Suppressor macrophage (primary cell): ENCODE data around the gene IQGAP3.

ENCODE experiments used
- DNase-seq, 4 experiments: peaks; one replicate each; pipeline ENCODE4 v3.0.0-alpha.2; 2020 to 2022

Gene IQGAP3

GRCh38 chr1:156540955-156541354, 31.4 kb downstream of the IQGAP3 start:
- peak; percentile 73 to 90 (median 88) for DNase-seq

- peak; percentile 70 to 86 (median 84) for DNase-seq
Measured at GRCh38 chr1:156539818-156540355, 32.5 kb downstream of the IQGAP3 start.

GRCh38 chr1:156538711-156539440, 33.5 kb downstream of the IQGAP3 start:
- DNase-seq = no peak

GRCh38 chr1:156537027-156537426, 35.3 kb downstream of the IQGAP3 start:
- DNase-seq = no peak

- DNase-seq = no peak
Measured at GRCh38 chr1:156534424-156535060, 37.8 kb downstream of the IQGAP3 start.

- no peak for DNase-seq
Measured at GRCh38 chr1:156533568-156534220, 38.7 kb downstream of the IQGAP3 start.

- no peak for DNase-seq
Measured at GRCh38 chr1:156532374-156532773, 40.0 kb downstream of the IQGAP3 start.

DNA sequence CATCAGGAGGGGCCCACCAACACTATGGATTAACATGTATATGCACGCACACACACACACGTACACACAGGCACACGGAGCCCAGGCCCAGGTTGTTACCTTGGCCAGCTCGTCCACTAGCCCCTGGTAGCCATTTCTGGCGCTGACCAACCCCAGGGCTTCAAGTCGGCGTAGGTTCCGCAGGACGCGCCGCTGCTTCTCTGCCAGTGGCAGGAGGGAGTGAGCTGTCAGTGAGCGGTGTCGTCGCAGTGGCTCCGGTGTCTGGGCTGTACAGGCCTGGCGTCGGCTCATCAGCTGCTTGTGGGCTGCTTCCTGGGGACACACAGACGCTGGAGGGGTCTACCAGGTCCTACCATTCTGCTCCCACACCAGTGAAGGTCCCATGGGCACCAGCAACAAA, 42.4 kb downstream of the IQGAP3 start:
- DNase-seq = no peak

DNA sequence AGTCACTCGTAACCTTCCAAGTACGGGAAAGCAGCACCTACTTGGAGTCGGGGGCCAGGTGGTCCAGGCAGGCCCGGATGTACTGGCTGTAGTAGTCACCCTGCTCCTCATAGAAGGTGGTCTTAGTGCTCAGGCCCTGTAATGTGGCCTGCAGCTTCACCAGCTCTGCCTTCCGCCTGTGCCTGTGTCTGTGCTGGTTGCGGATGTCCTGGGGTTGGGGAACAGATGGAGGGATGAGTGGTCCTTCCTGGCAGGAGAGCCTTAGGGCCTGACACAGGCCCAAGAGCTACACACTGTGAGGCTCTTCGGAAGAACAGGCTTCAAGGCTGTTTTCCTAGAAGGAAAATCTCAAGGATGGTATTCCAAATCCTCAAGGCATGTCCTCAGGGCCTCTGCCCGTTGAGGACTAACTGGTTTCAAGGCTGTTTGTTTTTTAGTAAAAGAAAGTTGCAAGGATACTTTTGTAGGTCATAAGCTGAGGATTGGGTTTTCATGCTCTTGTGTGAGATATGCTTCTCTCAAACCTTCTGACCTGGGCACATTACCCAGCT, 43.4 kb downstream of the IQGAP3 start:
- DNase-seq = no peak

GRCh38 chr1:156528231-156528630, 44.1 kb downstream of the IQGAP3 start:
- DNase-seq = no peak

DNA sequence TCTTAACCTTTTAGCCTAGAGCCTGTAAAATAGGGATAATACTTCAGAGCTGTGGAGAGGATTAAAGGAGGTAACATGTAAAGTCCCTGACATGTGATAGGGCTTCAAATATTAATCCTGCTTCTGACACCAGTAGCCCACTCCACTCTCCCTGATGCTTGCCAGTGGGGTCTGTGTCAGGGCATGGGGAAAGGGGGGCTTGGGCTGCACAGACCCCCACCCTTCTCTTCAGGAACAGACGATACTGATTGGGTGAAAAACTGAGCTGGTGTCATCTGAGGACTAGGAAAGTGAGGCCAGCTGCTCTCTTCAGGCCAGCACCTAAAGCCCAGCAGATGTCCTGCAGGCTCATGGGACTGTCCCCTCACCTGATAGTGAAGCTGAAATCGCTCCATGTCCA, 44.8 kb downstream of the IQGAP3 start:
- no peak for DNase-seq

GRCh38 chr1:156525856-156526489, 46.4 kb downstream of the IQGAP3 start:
- peak in 2 of 4 experiments; percentile 30 to 42 for DNase-seq

DNA sequence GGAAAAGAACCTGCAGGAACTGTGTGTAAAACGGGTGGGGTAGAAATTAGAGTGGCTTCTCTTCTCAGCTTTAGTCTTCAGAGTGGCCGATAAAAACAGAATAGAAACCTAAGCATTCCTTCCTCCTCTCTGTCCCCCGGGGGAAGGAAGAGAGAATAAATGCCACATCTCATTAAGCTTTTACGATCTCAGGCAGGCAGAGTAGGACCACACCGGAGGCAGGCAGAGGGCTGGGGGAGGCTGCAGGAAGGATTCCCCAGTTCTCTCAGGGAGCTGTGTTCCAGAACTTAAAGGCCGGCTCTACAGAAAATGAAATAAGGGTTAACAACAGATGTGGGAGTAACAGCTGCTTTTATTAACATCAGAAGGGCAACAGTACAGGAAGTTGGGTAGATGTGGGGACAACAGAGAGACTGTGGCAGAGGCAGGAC, 47.3 kb downstream of the IQGAP3 start:
- DNase-seq = peak in 3 of 4 experiments; percentile 33 to 66 (median 64)

DNA sequence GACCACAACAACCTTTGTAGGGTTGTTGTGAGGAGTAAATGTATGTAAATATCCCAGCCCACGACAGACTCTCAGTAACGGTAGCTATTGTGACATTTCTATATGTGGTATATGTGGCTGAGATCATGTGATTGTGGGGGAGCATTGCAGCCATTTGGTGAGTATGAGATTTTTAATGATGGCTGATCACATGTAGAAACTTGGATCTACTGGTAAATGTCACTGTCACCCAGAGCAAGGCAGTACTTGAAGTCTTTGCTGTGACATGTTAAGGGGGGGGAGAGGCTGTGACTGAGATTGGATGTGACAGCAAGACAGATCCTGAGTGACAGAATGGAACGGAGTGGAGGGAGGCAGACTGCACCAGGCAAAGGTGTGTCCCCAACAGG, 47.9 kb downstream of the IQGAP3 start:
- peak; percentile 64 to 87 (median 74) for DNase-seq

DNA sequence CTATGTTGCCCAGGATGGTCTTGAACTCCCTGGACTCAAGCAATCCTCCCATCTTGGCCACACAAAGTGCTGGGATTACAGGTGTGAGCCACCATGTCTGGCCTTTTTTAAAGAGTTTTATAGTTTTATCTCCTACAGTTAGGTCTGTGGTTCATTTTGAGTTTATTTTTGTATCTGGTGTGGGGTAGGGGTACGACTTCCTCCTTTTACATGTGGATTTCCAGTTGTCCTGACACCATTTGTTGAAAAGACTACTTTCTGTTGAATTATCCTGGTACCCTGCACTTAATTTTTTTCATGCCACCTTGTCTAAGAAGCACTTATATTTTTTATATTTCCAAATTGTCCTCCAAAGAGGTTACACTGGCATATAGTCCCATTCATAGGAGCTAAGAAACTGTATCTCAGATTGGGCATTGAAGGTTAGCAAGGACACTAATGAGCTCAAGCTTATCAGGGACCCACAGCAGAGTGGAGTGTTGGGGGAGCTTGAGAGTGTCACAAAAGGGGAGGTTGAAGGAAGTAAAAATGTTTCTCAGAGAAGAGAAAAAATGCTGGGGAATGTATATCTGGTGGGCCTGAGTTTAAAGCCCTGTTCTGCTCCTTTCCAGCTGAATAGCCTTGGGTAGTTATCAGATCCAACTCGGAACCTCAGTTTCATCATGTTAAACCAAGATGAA, 48.4 kb downstream of the IQGAP3 start:
- DNase-seq = no peak

DNA sequence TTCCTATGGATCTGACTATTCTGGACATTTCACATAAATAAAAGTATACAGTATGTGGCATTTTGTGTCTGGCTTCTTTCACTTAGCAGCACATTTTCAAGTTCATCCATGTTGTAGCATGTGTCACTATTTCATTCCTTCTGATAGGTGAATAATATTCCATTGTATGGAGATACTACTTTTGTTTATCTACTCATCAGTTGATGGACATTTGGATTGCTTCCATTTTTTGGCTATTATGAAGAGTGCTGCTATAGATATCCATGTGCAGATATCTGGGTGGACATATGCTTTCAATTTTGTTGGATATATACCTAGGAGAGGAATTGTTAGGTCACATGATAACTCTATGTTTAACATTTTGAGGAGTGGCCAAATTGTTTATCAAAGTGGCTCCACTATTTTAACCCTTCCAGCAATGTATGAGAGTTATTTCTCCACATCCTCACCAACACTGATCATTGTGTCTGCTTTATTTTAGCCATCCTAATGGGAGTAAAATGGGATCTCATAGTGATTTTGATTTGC, 49.9 kb downstream of the IQGAP3 start:
- DNase-seq = no peak

- no peak for DNase-seq
Measured at GRCh38 chr1:156517748-156518147, 54.6 kb downstream of the IQGAP3 start.

- DNase-seq = no peak
Measured at GRCh38 chr1:156516821-156517220, 55.5 kb downstream of the IQGAP3 start.

DNA sequence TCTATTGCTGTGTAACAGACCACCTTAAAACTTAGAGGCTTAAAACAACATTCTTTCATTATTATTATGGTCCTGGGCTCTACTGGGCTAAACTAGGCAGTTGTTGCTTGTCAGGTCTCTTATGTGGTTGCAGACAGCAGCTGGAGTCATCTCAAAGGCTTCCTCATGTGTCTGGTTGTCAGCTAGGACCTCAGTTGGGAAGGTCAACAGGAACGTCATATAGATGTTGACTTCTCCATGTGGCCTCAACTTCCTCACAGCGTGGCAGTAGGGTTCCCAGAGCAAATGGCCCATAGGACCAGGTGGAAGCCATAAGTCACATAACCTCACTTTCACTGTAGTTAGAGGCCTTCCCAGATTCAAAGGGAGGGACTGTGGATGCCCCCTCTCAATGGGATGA, 56.4 kb downstream of the IQGAP3 start:
- peak; percentile 80 to 93 (median 88) for DNase-seq

GRCh38 chr1:156513185-156513584, 59.2 kb downstream of the IQGAP3 start:
- DNase-seq = no peak

DNA sequence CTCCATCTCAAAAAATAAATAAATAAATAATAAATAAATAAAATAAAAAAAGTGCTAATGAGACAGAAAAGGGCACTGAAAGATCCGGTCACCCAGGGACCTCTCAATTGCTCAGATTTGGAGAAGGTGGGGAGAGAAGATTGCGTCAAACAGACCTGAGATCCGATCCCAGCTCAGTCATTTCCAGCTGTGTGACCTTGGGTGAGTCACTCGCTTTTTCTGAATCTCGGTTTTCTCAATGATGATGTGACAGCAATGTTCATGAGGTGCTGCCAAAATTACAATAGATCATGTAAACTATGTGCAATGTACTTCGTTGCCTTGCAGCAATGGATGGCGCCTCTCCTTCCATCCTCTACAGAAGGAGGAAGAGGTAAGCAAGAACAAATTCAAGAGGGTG, 60.7 kb downstream of the IQGAP3 start:
- DNase-seq = peak; percentile 68 to 88 (median 72)

DNA sequence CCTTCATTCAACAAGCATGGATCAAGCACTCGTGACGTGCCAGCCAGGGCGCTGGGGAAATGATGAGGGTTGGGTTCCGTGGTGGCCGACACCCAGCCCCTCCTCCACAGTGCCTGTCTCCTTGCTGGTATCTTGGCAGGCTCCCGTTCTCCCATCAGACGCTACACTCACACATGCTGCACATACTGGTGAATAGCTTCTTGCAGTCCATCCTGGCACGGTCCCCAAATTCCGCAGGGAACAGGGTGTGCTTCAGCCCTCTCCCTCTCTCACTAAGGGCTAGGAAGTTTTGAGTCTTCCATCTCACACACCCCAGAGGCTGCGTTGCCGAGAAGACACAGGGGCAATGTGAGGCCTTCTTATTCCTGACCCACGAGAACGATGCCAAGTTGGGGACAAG, 61.7 kb downstream of the IQGAP3 start:
- no peak for DNase-seq
